Left hindlimb (tissue), 1 donor: ENCODE data around the gene TTC39C.

Experiments used
- DNase-seq: peaks from one replicate; pipeline ENCODE4 v3.0.0-alpha.2; 2018

Gene TTC39C

DNA sequence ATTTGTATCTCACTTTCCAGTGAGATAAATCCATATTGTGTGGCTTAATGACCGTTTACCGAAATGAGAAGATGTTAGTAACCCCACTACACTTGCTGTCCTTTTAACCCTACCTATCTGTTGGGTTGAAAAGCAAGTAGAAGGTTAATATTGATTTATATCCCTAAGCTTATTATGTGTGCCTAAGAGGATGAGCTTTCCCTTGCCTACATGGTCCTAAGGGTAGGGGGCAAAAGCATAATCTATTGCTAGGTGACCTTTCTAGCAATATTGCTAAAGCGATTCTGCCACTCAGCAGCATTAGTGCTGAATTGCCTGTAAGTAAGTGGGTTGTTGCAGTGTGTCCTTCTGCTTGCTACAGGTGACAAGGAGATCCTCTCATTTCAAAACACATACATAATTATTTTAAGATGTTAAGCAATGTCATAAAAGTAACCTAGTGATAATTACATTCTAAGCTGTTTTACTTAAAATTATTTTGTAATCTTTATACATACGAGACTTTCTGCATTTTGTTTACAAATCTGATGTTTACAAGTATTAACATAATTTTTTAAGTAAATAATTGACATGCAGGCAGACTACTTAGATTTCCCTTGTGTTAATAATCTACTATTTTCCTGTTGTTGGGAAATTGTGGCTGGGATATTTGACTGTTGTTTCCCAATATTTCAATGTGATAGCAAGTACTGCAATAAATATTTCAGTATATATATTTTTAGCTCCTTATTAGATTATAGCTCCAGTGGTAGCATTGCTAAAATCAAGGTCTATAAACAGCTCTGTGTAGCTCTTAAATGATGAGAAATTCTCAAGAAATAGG, 75.2 kb downstream of the TTC39C start:
- DNase-seq, result no peak

DNA sequence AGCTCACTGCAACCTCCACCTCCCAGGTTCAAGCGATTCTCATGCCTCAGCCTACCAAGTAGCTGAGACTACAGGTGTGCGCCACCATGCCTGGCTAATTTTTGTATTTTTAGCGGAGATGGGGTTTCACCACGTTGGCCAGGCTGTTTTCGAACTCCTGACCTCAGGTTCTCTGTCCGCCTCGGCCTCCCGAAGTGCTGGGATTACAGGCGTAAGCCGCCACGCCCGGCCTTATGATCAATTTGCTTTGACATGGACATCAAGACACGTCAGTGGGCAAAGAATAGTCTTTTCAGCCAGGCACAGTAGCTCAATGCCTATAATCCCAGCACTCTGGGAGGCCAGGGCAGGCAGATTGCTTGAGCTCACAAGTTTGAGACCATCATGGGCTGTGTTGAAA, 76.3 kb downstream of the TTC39C start:
- DNase-seq, result no peak

DNA sequence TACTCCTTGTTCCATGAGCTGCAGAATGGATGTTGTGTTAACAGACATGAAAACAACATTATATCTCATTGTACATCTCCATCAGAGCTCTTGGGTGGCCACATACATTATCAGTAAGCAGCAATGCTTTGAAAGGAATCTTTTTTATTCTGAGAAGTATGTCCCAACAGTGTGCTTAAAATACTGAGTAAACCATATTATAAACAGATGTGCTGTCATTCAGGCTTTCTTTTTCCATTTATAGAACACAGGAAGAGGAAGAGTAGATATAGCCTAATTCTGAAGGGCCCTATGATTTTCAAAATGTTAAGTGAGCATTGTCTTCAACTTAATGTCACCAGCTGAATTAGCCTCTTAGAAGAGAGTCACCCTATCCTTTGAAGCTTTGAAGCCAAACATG, 80.0 kb downstream of the TTC39C start:
- no peak for DNase-seq

DNA sequence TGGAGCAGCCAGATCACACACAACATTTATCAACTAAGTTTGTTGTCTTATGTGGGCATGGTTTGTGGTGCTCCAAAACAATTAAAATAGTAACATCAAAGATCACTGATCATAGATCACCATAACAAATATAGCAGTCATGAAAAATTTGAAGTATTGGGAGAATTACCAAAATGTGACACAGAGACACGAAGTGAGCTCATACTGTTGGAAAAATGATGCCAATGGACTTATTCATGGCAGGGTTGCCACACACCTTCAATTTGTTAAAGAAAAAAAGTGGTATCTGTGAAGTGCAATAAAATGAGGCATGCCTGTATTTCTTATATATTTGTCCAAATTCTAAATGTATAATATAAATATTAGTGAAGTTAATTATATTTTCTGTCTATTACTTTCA, 81.4 kb downstream of the TTC39C start:
- no peak for DNase-seq

DNA sequence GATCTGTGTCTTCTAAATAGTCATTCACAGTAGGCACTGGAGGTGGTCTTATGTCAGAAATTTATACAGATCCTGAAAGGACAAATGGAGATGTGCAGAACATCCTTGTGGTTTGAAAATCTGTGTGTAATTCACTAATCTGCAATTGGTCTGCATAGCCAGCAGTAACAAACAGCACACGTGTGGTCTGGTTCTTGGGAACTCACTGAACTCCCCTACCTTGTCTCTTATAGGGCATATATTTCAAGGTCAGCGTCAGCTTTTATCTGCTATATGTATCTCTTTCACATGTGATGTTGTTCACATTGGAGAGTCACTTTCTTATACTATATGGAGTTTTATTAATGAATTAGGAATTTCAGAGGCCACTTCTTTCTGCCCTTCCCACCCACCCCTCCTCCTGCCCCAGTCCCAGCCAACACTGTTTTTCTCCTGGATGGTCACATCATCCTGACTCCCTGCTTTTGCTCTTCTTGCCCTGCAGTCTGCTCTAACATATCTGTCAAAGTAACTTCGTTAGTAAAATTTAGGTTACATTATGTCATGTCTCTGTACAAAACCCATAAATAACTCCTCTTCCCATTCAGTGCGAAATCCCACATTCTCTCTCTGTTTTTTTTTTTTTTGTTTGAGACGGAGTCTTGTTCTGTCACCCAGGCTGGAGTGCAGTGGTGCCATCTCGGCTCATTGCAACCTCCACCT, 88.9 kb downstream of the TTC39C start:
- DNase-seq, result no peak

DNA sequence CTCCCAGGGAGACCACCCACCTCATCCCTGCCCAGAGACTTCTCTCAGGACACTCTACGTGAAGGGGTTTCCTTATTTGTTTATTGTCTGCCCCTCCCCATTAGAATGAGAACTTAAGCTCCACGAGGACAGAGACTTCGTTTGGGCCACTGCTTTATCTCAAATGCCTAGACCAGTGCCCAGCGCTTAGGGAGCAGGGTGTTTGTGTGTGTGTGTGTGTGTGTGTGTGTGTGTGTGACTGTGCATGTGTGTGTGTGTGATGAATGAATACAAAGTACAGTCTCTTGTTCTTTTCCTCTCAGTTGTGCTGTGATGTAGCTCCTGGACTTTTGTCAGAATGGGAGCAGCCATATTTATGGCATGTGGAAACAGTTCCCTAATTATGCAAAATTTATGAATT, 89.9 kb downstream of the TTC39C start:
- no peak for DNase-seq

DNA sequence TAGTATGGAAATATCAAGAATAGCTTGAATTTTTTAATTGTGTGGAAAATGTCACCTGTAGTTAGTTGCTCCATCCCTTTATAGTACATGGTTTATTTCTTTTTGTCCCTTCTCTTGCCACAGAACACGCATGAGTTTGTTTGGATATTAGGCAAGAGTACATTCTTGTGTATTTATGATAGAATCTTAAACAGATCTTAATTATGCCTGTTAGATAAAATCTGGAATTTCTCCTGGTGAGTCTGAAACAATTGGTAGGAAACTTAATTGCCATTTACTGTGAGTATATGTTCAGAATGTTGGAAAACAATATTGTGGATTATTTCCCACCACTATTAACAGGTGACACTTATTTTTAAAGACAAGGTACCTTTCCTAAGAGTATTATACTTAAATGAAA, 94.1 kb downstream of the TTC39C start:
- no peak for DNase-seq

DNA sequence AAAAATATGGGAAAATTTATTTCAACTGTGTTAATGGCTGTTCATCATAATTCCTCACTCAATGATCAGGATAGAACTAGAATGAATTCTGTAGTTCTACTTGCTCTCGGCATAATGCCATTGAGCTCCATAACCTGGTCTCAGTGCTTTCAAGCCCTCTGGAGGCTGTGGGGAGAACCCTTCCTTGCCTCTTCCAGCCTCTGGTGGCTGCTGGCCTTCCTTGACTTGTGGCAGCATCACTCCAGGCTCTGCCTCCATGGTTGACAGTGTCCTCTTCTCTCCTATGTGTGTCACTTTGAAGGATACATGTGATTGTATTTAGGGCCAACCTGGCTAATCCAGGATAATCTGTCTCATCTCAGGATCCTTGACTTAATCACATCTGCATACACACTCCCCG, 97.4 kb downstream of the TTC39C start:
- DNase-seq, result no peak

DNA sequence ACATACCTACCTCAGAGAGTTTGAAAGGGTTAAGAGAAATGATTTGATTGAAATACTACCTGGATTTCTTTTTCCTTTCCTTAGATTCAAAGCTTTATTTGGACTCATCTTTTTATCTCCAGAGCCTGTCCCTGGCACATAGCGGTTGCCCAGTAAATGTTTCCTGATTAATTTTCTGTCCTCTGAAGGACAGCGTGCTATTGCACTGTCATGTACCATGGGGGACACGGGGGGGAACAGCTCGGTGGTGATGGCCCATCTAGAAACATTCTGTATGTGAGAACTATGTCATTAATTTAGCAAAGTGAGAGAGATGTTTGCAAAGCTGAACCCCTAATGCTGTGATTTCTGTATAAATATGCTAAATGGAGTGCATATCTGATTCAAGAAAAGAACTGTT, 97.9 kb downstream of the TTC39C start:
- DNase-seq, result no peak

DNA sequence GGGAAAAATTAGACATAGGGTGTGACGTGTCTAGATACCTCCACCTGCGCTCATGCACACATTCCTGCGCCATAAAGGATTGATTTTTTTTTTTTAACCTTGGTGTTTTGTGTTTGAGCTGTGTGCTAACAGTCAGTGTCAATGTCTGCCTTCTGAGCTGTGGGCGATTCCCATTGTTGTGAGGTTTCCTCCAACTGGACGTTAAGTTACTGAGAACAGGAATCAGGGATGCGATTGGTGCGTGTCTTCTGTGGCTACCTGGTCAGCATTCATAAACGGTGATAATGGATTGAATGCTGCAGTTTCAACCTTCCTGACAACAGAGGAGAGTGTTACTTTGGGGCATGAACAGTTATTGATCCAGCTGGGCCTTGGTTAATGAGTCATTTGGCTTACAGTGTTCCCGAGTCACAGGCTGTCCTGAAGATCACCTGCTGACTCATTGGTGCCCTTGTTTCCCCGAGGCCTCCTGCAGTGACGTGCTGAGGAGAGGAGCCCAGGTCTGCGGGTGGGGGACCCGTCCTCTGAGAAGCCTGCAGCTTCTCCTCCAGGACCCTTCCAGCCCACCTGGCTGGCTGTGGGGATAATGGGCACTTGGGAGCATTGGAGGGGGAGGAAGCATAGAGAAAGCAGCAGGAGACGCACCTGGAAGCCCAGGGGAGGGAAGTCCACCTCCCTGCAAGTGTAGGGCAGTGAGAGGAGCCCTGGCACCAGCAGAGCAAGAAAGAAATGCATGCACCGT, 98.5 kb downstream of the TTC39C start:
- DNase-seq, result no peak

DNA sequence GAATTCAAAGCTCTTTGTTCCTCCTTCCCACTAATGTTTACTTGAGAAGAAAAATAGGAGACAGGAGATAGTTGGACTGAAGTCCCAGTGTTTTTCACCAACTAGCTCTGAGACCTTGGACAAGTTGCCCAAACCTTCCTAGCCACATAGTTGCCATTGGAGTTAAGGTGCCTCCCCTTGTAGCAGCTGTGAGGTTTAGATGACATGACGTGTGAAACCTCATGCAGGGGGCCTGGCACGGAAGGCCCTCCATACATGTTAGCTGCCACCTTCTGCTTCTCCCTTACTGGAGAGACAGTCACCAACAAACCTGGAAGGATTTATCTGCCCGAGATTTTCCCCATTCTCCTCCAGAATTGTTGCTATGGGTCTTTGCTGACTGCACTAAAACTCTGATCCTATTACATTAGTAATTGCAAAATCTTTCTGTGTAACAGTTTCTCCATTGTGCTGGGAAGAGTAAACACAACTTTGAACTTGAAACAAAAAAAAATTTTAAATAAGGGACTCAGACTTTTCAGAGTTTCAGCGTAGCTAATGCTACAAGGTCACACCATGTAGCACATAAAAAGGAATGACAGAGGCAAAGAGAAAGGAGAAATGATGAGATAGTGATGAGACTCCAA, 100.5 kb downstream of the TTC39C start:
- no peak for DNase-seq

DNA sequence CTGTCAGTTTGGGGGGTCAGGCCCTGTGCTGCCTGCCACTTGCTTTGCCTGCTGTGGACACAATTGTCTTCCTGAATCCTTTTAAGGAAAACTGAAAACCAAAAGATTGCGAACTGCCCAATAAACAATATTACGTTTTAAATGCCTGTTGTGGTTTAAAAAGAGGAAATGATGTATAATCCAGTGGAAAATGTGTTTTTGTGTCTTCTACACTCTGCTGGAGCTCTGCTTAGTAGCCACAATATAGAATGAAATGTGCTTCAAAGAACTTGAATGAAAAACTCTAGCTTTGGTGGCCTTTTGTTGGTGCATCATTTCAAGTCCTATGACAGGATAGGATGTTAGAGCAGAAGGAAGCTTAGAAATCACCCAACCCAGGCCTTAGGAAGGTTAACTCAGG, 101.1 kb downstream of the TTC39C start:
- no peak for DNase-seq

DNA sequence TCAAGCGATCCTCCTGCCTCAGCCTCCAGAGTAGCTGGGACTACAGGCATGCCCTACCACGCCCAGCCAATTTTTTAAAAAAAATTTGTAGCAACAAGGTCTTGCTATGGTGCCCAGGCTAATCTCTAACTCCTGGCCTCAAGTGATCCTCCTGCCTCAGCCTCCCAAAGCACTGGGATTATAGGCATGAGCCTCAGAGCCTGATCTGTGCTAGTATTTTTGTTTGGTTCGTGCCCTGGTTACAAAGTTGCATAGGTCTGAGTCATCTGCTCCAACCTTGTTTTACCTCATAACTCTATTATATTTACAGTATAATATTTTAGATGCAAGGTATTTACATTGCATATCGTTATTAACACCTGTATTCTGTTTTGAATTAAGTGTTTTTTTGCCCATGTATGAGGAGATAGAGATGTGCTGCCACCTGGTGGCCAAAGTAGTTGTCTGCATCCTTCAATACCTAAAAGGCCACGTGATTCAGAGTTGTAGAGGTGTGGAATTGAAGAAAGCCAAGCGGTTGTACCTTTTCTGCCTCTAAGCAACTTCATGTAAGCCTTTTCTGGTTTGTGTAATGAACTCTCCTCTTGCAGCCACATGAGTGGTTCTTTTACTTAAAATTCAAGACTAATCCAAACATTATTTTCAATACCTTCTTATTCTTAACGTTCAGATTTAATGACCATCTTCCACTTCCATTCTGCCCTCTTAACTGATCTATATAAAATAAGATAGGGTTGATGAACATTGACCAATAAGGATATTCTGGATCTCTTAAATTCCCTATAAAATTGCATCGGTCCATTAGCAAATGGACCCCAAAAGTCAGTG, 104.4 kb downstream of the TTC39C start:
- DNase-seq, result peak; percentile 59

DNA sequence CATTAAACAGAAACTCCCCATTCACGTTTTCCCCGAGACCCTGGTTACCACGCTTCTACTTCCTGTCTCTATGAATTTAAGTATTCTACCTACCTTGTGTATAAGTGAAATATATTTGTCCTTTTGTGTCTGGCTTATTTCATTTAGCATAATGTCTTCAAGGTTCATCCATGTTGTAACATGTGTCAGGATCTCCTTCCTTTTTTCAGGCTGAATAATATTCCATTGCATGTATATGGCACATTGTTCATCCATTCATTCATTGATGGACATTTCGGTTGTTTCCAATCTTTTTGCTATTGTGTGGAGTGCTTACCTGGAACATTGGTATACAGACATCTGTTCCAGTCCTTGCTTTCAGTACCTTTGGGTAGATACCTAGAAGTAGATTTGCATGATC, 106.1 kb downstream of the TTC39C start:
- DNase-seq, result no peak

DNA sequence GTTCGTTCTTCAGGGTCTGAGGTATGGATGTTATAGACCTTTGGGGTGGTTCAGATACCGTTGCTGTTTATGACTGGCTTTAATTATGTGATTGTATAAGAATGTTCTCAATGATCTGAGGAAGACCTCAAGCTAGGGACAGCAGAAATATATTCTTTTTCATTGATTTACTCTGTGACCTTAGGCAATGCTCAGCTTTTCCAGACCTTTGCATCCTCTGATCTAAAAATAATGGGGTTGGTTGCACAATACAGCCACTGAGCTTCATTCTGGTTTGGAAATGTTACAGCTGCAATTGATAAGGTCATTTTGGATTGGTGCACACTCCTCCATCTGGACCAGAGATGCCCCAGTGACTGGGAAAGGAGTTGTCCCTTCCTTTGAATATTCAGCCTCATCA, 107.1 kb downstream of the TTC39C start:
- no peak for DNase-seq

DNA sequence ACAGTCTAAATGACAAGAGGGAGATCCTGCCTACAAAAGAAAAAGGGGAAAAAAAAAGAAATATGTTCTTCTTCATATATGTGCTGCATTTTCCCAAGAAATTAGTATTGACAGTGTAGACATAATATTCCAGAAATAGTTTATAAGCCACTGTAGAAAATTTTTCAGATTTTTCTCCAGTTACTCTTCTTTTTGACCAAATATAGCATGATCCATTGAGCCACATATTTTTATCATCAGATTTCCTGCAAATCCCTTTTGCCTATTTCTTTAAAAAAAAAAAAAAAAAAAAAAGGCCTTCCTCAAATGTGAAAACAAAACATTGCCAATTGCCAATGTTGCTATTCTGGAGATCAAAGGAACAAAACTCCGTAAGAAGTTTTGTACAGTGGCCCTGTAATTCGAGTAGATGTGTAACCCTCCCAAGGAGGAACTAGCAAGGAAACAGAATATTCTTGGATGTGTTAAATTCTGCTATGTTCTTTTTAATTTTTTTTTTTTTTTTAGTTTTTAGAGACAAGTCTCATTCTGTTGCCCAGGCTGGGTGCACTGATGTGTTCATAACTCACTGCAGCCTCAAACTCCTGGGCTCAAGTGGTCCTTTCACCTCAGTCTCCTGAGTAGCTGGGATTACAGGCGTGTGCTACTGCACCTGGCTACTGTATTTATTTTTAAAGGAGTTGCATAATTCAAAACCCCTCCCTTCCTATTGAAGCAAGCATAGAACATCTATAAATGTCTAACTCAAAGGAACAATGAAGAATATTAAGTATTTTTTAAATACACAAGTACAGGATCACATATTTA, 111.8 kb downstream of the TTC39C start:
- DNase-seq, result no peak

DNA sequence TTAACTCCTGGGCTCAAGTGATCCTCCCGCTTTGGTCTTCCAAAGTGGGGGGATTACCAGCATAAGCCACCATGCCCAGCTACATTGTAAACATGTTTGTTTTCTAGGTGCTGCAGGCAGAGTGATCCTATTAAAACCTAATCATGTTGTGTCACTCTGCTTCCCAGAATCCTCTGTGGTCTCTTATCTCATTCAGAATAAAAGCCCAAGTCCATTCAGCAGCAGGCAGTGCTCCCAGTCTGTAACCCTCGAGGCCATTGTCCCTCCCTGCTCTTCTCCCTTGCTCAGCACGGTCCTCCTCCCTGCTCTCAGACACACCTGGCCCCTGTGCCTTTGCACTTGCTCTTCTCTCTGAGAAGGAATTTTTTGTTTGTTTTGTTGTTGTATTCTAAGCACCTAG, 113.2 kb downstream of the TTC39C start:
- no peak for DNase-seq

DNA sequence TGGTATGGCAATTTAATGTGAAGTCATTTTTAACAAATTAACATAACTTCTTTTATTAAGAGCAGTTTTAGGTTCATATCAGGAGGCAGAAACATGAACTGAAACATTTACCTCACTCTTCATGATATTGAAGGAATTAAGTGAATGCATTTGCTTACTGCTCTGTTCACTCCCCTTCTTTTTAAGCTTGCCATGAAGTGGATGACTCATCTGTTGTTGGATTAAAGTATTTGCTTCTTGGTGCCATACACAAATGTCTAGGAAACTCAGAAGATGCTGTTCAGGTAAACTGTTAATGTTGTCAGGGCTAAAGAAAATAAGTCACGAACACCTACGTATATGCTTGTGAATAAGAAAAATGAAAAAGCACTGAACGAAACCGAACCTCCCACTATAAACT, 114.1 kb downstream of the TTC39C start:
- no peak for DNase-seq

DNA sequence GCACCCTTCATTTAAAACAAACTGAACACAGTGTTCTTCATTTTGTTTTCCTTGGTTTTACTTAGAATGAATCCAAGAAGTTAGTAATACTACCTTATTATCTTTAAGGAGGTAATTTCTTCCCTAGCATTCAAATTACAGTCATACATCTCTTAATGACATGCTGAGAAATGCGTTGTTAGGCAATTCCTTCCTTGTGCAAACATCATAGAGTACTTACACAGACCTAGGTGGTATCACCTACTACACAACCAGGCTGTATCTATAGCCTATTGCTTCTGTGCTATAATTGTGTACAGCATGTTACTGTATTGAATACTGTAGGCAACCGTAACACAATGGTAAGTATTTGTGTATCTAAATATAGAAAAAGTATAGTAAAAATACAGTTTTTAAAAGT, 115.9 kb downstream of the TTC39C start:
- DNase-seq, result no peak

DNA sequence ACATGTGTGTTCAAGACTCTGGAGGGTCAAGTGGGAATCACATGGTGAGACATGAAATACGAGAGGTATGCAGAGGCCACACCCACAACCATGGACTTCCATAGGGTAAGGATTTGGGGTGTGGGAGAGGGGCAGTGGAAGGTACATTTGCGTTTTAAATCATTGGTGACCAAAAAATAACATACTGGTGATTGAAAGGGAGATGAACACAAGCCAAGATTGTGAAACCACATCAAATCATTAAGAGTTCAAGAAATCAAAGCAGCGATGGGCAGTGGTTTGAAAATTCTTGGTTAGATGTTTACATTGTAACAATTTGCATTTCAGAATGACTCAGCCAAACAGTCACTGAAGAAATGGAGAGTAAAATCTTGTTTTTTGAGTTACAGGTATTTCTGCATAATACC, 122.4 kb downstream of the TTC39C start:
- DNase-seq, result no peak

DNA sequence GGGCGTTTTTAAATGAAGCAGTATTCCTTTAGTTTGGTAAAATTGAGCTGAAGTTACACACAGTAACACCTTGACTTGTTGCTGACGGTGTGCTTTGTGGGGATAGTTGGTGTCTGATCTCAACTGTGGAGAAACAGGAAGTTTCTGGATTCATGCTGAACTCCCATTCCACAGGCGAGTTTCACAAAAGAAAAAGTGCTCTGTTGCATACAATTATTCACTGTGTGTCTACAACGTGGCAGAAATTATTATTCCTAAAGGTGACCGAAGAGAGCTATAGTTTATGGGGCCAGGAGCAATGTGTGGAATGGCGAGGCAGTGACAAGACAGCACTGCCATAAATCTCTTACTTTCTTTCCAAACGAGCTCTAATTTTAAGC, 123.8 kb downstream of the TTC39C start:
- no peak for DNase-seq
